GM12874 (cell line): ENCODE data around the gene TOR1AIP1.

Experiments
- CTCF ChIP-seq: IDR thresholded peaks from 2 replicates; pipeline ENCODE4 v1.5.1; 2011; ENCODE audit warnings: low read depth, mild to moderate bottlenecking, control low read depth, low read length, moderate library complexity; ENCODE audit not compliant: insufficient read depth

Gene TOR1AIP1

GRCh38 chr1:179866616-179867015 lies 15.5 kb upstream of the TOR1AIP1 start:
- no peak for TF ChIP-seq CTCF

- peak; percentile 63 for TF ChIP-seq CTCF
These were observed 14.4 kb upstream of the TOR1AIP1 start for GRCh38 chr1:179867493-179868330.

GRCh38 chr1:179870870-179871269 lies 11.2 kb upstream of the TOR1AIP1 start:
- TF ChIP-seq CTCF, result no peak

- TF ChIP-seq CTCF, result no peak
These were observed 10.1 kb upstream of the TOR1AIP1 start for GRCh38 chr1:179871940-179872339.

- TF ChIP-seq CTCF, result no peak
These were observed 9.5 kb upstream of the TOR1AIP1 start for GRCh38 chr1:179872558-179872957.

GRCh38 chr1:179873438-179873851 lies 8.6 kb upstream of the TOR1AIP1 start:
- no peak for TF ChIP-seq CTCF

- no peak for TF ChIP-seq CTCF
These were observed 6.3 kb upstream of the TOR1AIP1 start for GRCh38 chr1:179875596-179876299.
